NCI-H2196 treated with DMSO at 0.1 percent for 48 hours (cell line): Measurements from ENCODE around the gene NT5C.

Source experiments
- DNase-seq: peaks from one replicate; lab custom pipeline; 2025; ENCODE audit not compliant: unreplicated experiment; lab: John Stamatoyannopoulos, UW

Gene NT5C

GRCh38 chr17:75118307-75118706, 13.2 kb downstream of the NT5C start:
- no peak for DNase-seq

GRCh38 chr17:75116737-75117136, 14.8 kb downstream of the NT5C start:
- DNase-seq: no peak

- DNase-seq: no peak
These were observed 16.0 kb downstream of the NT5C start for GRCh38 chr17:75115555-75115954.

- DNase-seq: no peak
These were observed 16.8 kb downstream of the NT5C start for GRCh38 chr17:75114552-75115314.

GRCh38 chr17:75113798-75114551, 17.6 kb downstream of the NT5C start:
- peak; percentile 76 for DNase-seq

GRCh38 chr17:75111777-75112335, 19.7 kb downstream of the NT5C start:
- no peak for DNase-seq

GRCh38 chr17:75110234-75110937, 21.2 kb downstream of the NT5C start:
- DNase-seq: no peak

- DNase-seq: peak; percentile 68
These were observed 21.9 kb downstream of the NT5C start, which contains the start of gene ARMC7 for GRCh38 chr17:75109407-75110233. ARMC7 (plus strand) TSS chr17:75109969; CDS start chr17:75110289, 320 bp downstream.

- DNase-seq: no peak
These were observed 22.5 kb downstream of the NT5C start for GRCh38 chr17:75109046-75109406.

GRCh38 chr17:75108193-75108592, 23.3 kb downstream of the NT5C start:
- no peak for DNase-seq

GRCh38 chr17:75105126-75106080, 26.1 kb downstream of the NT5C start:
- DNase-seq: peak; percentile 89

GRCh38 chr17:75103601-75104554, 27.7 kb downstream of the NT5C start:
- no peak for DNase-seq

- DNase-seq: no peak
These were observed 29.1 kb downstream of the NT5C start for GRCh38 chr17:75102385-75102821.

- no peak for DNase-seq
These were observed 31.5 kb downstream of the NT5C start for GRCh38 chr17:75099881-75100595.

GRCh38 chr17:75098861-75099260, 32.7 kb downstream of the NT5C start:
- DNase-seq: no peak

GRCh38 chr17:75097865-75098264, 33.7 kb downstream of the NT5C start:
- DNase-seq: no peak

- DNase-seq: no peak
These were observed 35.4 kb downstream of the NT5C start for GRCh38 chr17:75096082-75096625.
